Measurements from ENCODE around the gene FARS2. TPM values are rescaled to one million over a fixed set of nuclear protein-coding genes. Genes with fewer than 3 reads are reported as not detected.

Gene FARS2
- total and polyA plus RNA-seq, 7 experiments from 2014 or later: 16.2 to 28.1 (median 20.8) TPM

- Histone ChIP-seq H3K4me1 (ENCODE audit: control insufficient read depth in 2 of 2, insufficient read depth in 2 of 2, low read length in 2 of 2) (no peaks in the 10 kb centered on the region), H3K36me3 (ENCODE audit: control insufficient read depth in 2 of 3, insufficient read depth in 3 of 3, low read length in 3 of 3) (no peaks in the 10 kb centered on the region), H3K27ac (ENCODE audit: low read depth, low read length) (no peak overlapping the region), H3K9me3 (ENCODE audit: control insufficient read depth in 2 of 3, low read length in 3 of 3) (no peaks in the 10 kb centered on the region), H3K27me3 (ENCODE audit: control insufficient read depth in 2 of 2, insufficient read depth in 2 of 2, low read length in 2 of 2) (no peaks in the 10 kb centered on the region), H3K4me3 (ENCODE audit: low read length) (no peak overlapping the region)
- peaks cover 0 to 3% (median 0%) of the 10 kb centered on the region in 11 donors for H3K9me3 Mint-ChIP-seq
- ChIA-PET CTCF (interaction anchor here (0.6 to 0.7 kb wide), 2 partner anchors 105 to 383 kb away, joined by 3 read pairs; no protein-coding TSS in a partner anchor), POLR2A (no interaction called here)
- DNase-seq (no peak), ATAC-seq (no peak)
- intact Hi-C loops (cut with micrococcal nuclease): no loop called here
- H3K36me3 Mint-ChIP-seq: peaks cover 5 to 43% (median 25%) of the 10 kb centered on the region in 5 donors
- no peak overlapping the region for H3K27ac Mint-ChIP-seq
- no peak overlapping the region for H3K4me3 Mint-ChIP-seq
- peaks cover 0 to 32% (median 7%) of the 10 kb centered on the region in 7 donors for H3K4me1 Mint-ChIP-seq
- H3K27me3 Mint-ChIP-seq: no peaks in the 10 kb centered on the region
These were observed 12.8 kb upstream of the FARS2 start for GRCh38 chr6:5248302-5249098.

DNA sequence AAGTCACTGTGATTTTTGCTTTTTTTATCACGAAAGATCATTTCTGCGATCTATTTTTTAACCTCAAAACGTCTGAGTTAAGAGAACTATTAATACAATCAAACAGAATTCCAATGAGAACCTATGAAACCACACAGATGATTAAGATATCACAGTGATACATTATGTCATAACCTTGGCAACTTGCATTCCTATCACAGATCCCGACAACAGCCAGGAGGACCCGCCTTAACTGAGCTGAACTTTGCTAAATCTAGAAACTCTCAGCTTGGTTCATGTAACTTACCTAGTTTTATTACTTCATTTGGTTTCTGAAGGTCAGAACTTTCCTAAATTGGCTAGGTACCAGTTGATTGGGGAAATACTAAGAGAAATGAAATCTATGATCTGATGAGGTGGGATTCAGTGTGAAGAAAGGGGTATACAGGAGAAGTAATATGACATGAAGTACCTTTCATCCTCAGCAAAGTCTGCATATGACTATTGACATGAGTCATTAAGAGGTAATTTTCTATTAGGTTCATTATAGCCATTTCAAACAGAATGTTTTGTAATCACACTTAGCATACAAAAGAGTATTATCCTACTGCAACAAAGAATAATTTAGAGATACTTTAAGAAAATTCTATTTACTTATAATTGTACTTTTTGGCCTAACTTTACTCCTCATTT is 11.7 kb upstream of the FARS2 start:
- Histone ChIP-seq H3K4me1 (ENCODE audit: control insufficient read depth in 2 of 2, insufficient read depth in 2 of 2, low read length in 2 of 2) (no peaks in the 10 kb centered on the region), H3K9me3 (ENCODE audit: control insufficient read depth in 2 of 3, low read length in 3 of 3) (no peaks in the 10 kb centered on the region), H3K27ac (ENCODE audit: low read depth, low read length) (no peak overlapping the region), H3K36me3 (ENCODE audit: control insufficient read depth in 2 of 3, insufficient read depth in 3 of 3, low read length in 3 of 3) (no peaks in the 10 kb centered on the region), H3K27me3 (ENCODE audit: control insufficient read depth in 2 of 2, insufficient read depth in 2 of 2, low read length in 2 of 2) (no peaks in the 10 kb centered on the region), H3K4me3 (ENCODE audit: low read length) (no peak overlapping the region)
- intact Hi-C loops (cut with micrococcal nuclease): no loop called here
- ATAC-seq (no peak), DNase-seq (no peak)
- Mint-ChIP-seq H3K27ac (peak overlapping the region in 1 of 9 donors; percentile 85), H3K27me3 (no peaks in the 10 kb centered on the region), H3K4me3 (no peak overlapping the region), H3K9me3 (peaks cover 0 to 3% (median 0%) of the 10 kb centered on the region in 11 donors), H3K4me1 (peaks cover 0 to 32% (median 7%) of the 10 kb centered on the region in 7 donors), H3K36me3 (peaks cover 6 to 44% (median 26%) of the 10 kb centered on the region in 5 donors)
- CTCF ChIA-PET: interaction anchor here (1.0 kb wide), 1 partner anchor 106 kb away, joined by 3 read pairs; no protein-coding TSS in a partner anchor
- POLR2A ChIA-PET: no interaction called here

- POLR2A ChIA-PET: no interaction called here
- peaks cover 0 to 27% (median 7%) of the 10 kb centered on the region in 7 donors for H3K4me1 Mint-ChIP-seq
- no peaks in the 10 kb centered on the region for H3K27me3 ChIP-seq (ENCODE audit: control insufficient read depth in 2 of 2, insufficient read depth in 2 of 2, low read length in 2 of 2)
- intact Hi-C loops (cut with micrococcal nuclease): no loop called here
- no peak for DNase-seq
- no peak overlapping the region for H3K4me3 Mint-ChIP-seq
- H3K4me3 ChIP-seq (ENCODE audit: low read length): no peak overlapping the region
- H3K27me3 Mint-ChIP-seq: no peaks in the 10 kb centered on the region
- no peaks in the 10 kb centered on the region for H3K9me3 ChIP-seq (ENCODE audit: control insufficient read depth in 2 of 3, low read length in 3 of 3)
- no peaks in the 10 kb centered on the region for H3K4me1 ChIP-seq (ENCODE audit: control insufficient read depth in 2 of 2, insufficient read depth in 2 of 2, low read length in 2 of 2)
- H3K36me3 Mint-ChIP-seq: peaks cover 12 to 48% (median 32%) of the 10 kb centered on the region in 5 donors
- no peak for ATAC-seq
- H3K27ac ChIP-seq (ENCODE audit: low read depth, low read length): no peak overlapping the region
- CTCF ChIA-PET: no interaction called here
- no peak overlapping the region for H3K27ac Mint-ChIP-seq
- H3K9me3 Mint-ChIP-seq: peaks cover 0 to 3% (median 0%) of the 10 kb centered on the region in 11 donors
- H3K36me3 ChIP-seq (ENCODE audit: control insufficient read depth in 2 of 3, insufficient read depth in 3 of 3, low read length in 3 of 3): no peaks in the 10 kb centered on the region
These were observed 10.9 kb upstream of the FARS2 start for GRCh38 chr6:5250451-5250850.

GRCh38 chr6:5250911-5251310 is 10.4 kb upstream of the FARS2 start:
- H3K36me3 Mint-ChIP-seq: peaks cover 12 to 44% (median 32%) of the 10 kb centered on the region in 5 donors
- Histone ChIP-seq H3K27ac (ENCODE audit: low read depth, low read length) (no peak overlapping the region), H3K36me3 (ENCODE audit: control insufficient read depth in 2 of 3, insufficient read depth in 3 of 3, low read length in 3 of 3) (no peaks in the 10 kb centered on the region), H3K9me3 (ENCODE audit: control insufficient read depth in 2 of 3, low read length in 3 of 3) (no peaks in the 10 kb centered on the region), H3K4me3 (ENCODE audit: low read length) (no peak overlapping the region), H3K4me1 (ENCODE audit: control insufficient read depth in 2 of 2, insufficient read depth in 2 of 2, low read length in 2 of 2) (no peaks in the 10 kb centered on the region), H3K27me3 (ENCODE audit: control insufficient read depth in 2 of 2, insufficient read depth in 2 of 2, low read length in 2 of 2) (no peaks in the 10 kb centered on the region)
- ATAC-seq: no peak
- intact Hi-C loops (cut with micrococcal nuclease): no loop called here
- DNase-seq: peak in 1 of 9 donors; percentile 7
- no peak overlapping the region for H3K4me3 Mint-ChIP-seq
- no peaks in the 10 kb centered on the region for H3K27me3 Mint-ChIP-seq
- peaks cover 0 to 3% (median 0%) of the 10 kb centered on the region in 11 donors for H3K9me3 Mint-ChIP-seq
- ChIA-PET POLR2A (no interaction called here), CTCF (no interaction called here)
- H3K27ac Mint-ChIP-seq: no peak overlapping the region
- peaks cover 0 to 23% (median 5%) of the 10 kb centered on the region in 7 donors for H3K4me1 Mint-ChIP-seq

- Histone ChIP-seq H3K9me3 (ENCODE audit: control insufficient read depth in 2 of 3, low read length in 3 of 3) (no peaks in the 10 kb centered on the region), H3K27me3 (ENCODE audit: control insufficient read depth in 2 of 2, insufficient read depth in 2 of 2, low read length in 2 of 2) (no peaks in the 10 kb centered on the region), H3K4me1 (ENCODE audit: control insufficient read depth in 2 of 2, insufficient read depth in 2 of 2, low read length in 2 of 2) (peaks cover 6 to 9% of the 10 kb centered on the region in 2 donors), H3K4me3 (ENCODE audit: low read length) (no peak overlapping the region), H3K36me3 (ENCODE audit: control insufficient read depth in 2 of 3, insufficient read depth in 3 of 3, low read length in 3 of 3) (peaks cover 0 to 3% (median 0%) of the 10 kb centered on the region in 3 experiments), H3K27ac (ENCODE audit: low read depth, low read length) (no peak overlapping the region)
- peaks cover 6 to 41% (median 20%) of the 10 kb centered on the region in 5 donors for H3K36me3 Mint-ChIP-seq
- no peak for ATAC-seq
- H3K4me1 Mint-ChIP-seq: peaks cover 13 to 47% (median 32%) of the 10 kb centered on the region in 7 donors
- ChIA-PET POLR2A (interaction anchor here (0.6 kb wide), 1 partner anchor 69 kb away, joined by 3 read pairs; no protein-coding TSS in a partner anchor), CTCF (no interaction called here)
- intact Hi-C loops (cut with micrococcal nuclease): no loop called here
- no peak for DNase-seq
- H3K27ac Mint-ChIP-seq: no peak overlapping the region
- no peak overlapping the region for H3K4me3 Mint-ChIP-seq
- no peaks in the 10 kb centered on the region for H3K27me3 Mint-ChIP-seq
- peaks cover 0 to 5% (median 0%) of the 10 kb centered on the region in 11 donors for H3K9me3 Mint-ChIP-seq
These were observed 4.4 kb upstream of the FARS2 start for GRCh38 chr6:5256952-5257351.

DNA sequence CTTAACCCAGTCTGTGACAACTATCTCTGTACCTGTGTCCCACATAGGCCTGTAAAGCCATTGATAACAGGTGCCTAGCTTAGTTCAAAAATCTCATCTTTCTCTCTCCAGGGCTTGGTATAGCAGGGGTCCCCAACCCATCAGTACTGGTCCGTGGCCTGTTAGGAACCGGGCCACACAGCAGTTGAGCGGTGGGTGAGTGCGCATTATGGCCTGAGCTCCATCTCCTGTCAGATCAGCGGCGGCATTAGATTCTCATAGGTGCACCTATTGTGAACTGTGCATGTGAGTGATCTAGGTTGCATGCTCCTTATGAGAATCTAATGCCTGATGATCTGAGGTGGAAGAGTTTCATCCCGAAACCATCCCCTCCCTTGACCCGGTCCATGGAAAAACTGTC is 3.9 kb upstream of the FARS2 start:
- H3K27me3 ChIP-seq (ENCODE audit: control insufficient read depth in 2 of 2, insufficient read depth in 2 of 2, low read length in 2 of 2): no peaks in the 10 kb centered on the region
- no peak overlapping the region for H3K27ac ChIP-seq (ENCODE audit: low read depth, low read length)
- ChIA-PET CTCF (no interaction called here), POLR2A (no interaction called here)
- H3K4me3 ChIP-seq (ENCODE audit: low read length): no peak overlapping the region
- no peak for DNase-seq
- intact Hi-C loops (cut with micrococcal nuclease): no loop called here
- H3K27ac Mint-ChIP-seq: no peak overlapping the region
- ATAC-seq: no peak
- peaks cover 6 to 38% (median 16%) of the 10 kb centered on the region in 5 donors for H3K36me3 Mint-ChIP-seq
- peaks cover 18 to 49% (median 32%) of the 10 kb centered on the region in 7 donors for H3K4me1 Mint-ChIP-seq
- H3K27me3 Mint-ChIP-seq: no peaks in the 10 kb centered on the region
- H3K36me3 ChIP-seq (ENCODE audit: control insufficient read depth in 2 of 3, insufficient read depth in 3 of 3, low read length in 3 of 3): peaks cover 0 to 3% (median 0%) of the 10 kb centered on the region in 3 experiments
- no peaks in the 10 kb centered on the region for H3K9me3 ChIP-seq (ENCODE audit: control insufficient read depth in 2 of 3, low read length in 3 of 3)
- H3K4me1 ChIP-seq (ENCODE audit: control insufficient read depth in 2 of 2, insufficient read depth in 2 of 2, low read length in 2 of 2): peaks cover 9% of the 10 kb centered on the region in 2 donors
- peaks cover 0 to 5% (median 0%) of the 10 kb centered on the region in 11 donors for H3K9me3 Mint-ChIP-seq
- H3K4me3 Mint-ChIP-seq: no peak overlapping the region

All from naive thymus-derived CD4-positive, alpha-beta T cell (primary cell).